ENCODE results near the gene PAGE2B.
A peak's percentile ranks its signal among the peaks of the same experiment; 100 is the strongest.

The PAGE2B gene

GRCh38 chrX:55109306-55109705, 34.5 kb downstream of the PAGE2B start:
- DNase-seq (ENCODE audit: low spot score) = no peak

GRCh38 chrX:55111578-55112254, 36.9 kb downstream of the PAGE2B start:
- no peak for DNase-seq (ENCODE audit: low spot score)

GRCh38 chrX:55116589-55116988, 41.8 kb downstream of the PAGE2B start:
- DNase-seq (ENCODE audit: low spot score) = peak; percentile 71

- DNase-seq (ENCODE audit: low spot score) = no peak
Observed at GRCh38 chrX:55118574-55118973, 43.7 kb downstream of the PAGE2B start.

- peak; percentile 2 for DNase-seq (ENCODE audit: low spot score)
Observed at GRCh38 chrX:55119271-55119670, 44.4 kb downstream of the PAGE2B start.

GRCh38 chrX:55119712-55120111, 44.9 kb downstream of the PAGE2B start:
- DNase-seq (ENCODE audit: low spot score) = no peak

GRCh38 chrX:55120761-55121358, 46.0 kb downstream of the PAGE2B start:
- DNase-seq (ENCODE audit: low spot score) = peak; percentile 5

GRCh38 chrX:55123900-55124299, 49.1 kb downstream of the PAGE2B start:
- no peak for DNase-seq (ENCODE audit: low spot score)

- no peak for DNase-seq (ENCODE audit: low spot score)
Observed at GRCh38 chrX:55127692-55128091, 52.9 kb downstream of the PAGE2B start.
